HL-60 (cell line): ENCODE measurements around the gene OBSL1.

Experiments used
- CTCF ChIP-seq: IDR thresholded peaks from one replicate; pipeline ENCODE4 v1.5.1; 2011; ENCODE audit warnings: low read length, control low read depth, inconsistent platforms; ENCODE audit not compliant: insufficient read depth
- GABPA ChIP-seq: IDR thresholded peaks from 2 replicates; pipeline ENCODE4 v1.6.1; 2012; ENCODE audit warnings: low read depth
- POLR2AphosphoS5 ChIP-seq: IDR thresholded peaks from 2 replicates; pipeline ENCODE4 v1.6.1; 2012; ENCODE audit warnings: low read depth
- REST ChIP-seq: IDR thresholded peaks from 2 replicates; pipeline ENCODE4 v1.6.1; 2012; ENCODE audit warnings: low read depth; ENCODE audit not compliant: insufficient replicate concordance
- SPI1 ChIP-seq: IDR thresholded peaks from 2 replicates; pipeline ENCODE4 v1.6.1; 2012; ENCODE audit warnings: low read depth, mild to moderate bottlenecking, borderline replicate concordance

GRCh38 chr2:219538504-219538951 lies 32.8 kb downstream of the OBSL1 start:
- no peak for TF ChIP-seq CTCF
- no peak for TF ChIP-seq POLR2AphosphoS5
- TF ChIP-seq REST = no peak
- no peak for TF ChIP-seq SPI1
- TF ChIP-seq GABPA = no peak
